ENCODE results near the gene PKN2. TPM values are rescaled to one million over a fixed set of nuclear protein-coding genes. Genes with fewer than 3 reads are reported as not detected.
A peak's percentile ranks its signal among the peaks of the same experiment; 100 is the strongest.

Gene PKN2
- total and polyA plus RNA-seq, 2 donors (not counting 1 experiment from before 2014, with no cell fraction given): 28.7 to 29.9 TPM

- Histone ChIP-seq H4K20me1 (ENCODE audit: control insufficient read depth, extremely low read depth, insufficient read depth, low read length) (no peaks in the 10 kb centered on the region), H3K27ac (ENCODE audit: insufficient read depth, low read length) (no peak overlapping the region), H3K4me3 (replicated peaks in 1 of 4; ENCODE audit: control extremely low read depth in 1 of 4, insufficient read depth in 1 of 4, low read depth in 3 of 4, low read length in 4 of 4) (no peak overlapping the region), H3K9ac (ENCODE audit: insufficient read depth, low read length) (no peak overlapping the region), H3K36me3 (ENCODE audit: control insufficient read depth, insufficient read depth, low read length) (no peaks in the 10 kb centered on the region), H3K4me2 (ENCODE audit: extremely low read depth, insufficient read depth, low read length) (no peak overlapping the region), H3K4me1 (ENCODE audit: control insufficient read depth, extremely low read depth, insufficient read depth, low read length) (peaks cover 7% of the 10 kb centered on the region), H3K27me3 (ENCODE audit: control insufficient read depth, insufficient read depth, low read length) (no peaks in the 10 kb centered on the region), H2AFZ (ENCODE audit: low read length) (no peak overlapping the region), H3K79me2 (ENCODE audit: control insufficient read depth, insufficient read depth, low read length) (peaks cover 8% of the 10 kb centered on the region), H3K9me3 (ENCODE audit: control insufficient read depth, insufficient read depth, low read depth, low read length) (no peaks in the 10 kb centered on the region)
- TF ChIP-seq EZH2 (IDR thresholded peaks at IDR 0.05; ENCODE audit: low read length, missing control alignments): no peak
- no peak for TF ChIP-seq CTCF (conservative IDR thresholded peaks at IDR 0.05 in 1 of 2, IDR thresholded peaks at IDR 0.05 in 1 of 2; ENCODE audit: low read depth in 1 of 2, low read length in 2 of 2)
- peak; percentile 7 to 84 for DNase-seq (ENCODE audit: low read depth in 2 of 2)
Observed at GRCh38 chr1:88763649-88764406, 79.8 kb downstream of the PKN2 start.

- peaks cover 8% of the 10 kb centered on the region for H3K79me2 ChIP-seq (ENCODE audit: control insufficient read depth, insufficient read depth, low read length)
- no peak overlapping the region for H3K27ac ChIP-seq (ENCODE audit: insufficient read depth, low read length)
- H4K20me1 ChIP-seq (ENCODE audit: control insufficient read depth, extremely low read depth, insufficient read depth, low read length): no peaks in the 10 kb centered on the region
- H3K4me1 ChIP-seq (ENCODE audit: control insufficient read depth, extremely low read depth, insufficient read depth, low read length): peaks cover 7% of the 10 kb centered on the region
- no peak overlapping the region for H3K9ac ChIP-seq (ENCODE audit: insufficient read depth, low read length)
- H3K9me3 ChIP-seq (ENCODE audit: control insufficient read depth, insufficient read depth, low read depth, low read length): no peaks in the 10 kb centered on the region
- no peak overlapping the region for H3K4me2 ChIP-seq (ENCODE audit: extremely low read depth, insufficient read depth, low read length)
- H3K36me3 ChIP-seq (ENCODE audit: control insufficient read depth, insufficient read depth, low read length): no peaks in the 10 kb centered on the region
- H3K27me3 ChIP-seq (ENCODE audit: control insufficient read depth, insufficient read depth, low read length): no peaks in the 10 kb centered on the region
- no peak overlapping the region for H3K4me3 ChIP-seq (replicated peaks in 1 of 4; ENCODE audit: control extremely low read depth in 1 of 4, insufficient read depth in 1 of 4, low read depth in 3 of 4, low read length in 4 of 4)
- no peak for DNase-seq (ENCODE audit: low read depth in 2 of 2)
- TF ChIP-seq EZH2 (IDR thresholded peaks at IDR 0.05; ENCODE audit: low read length, missing control alignments): no peak
- no peak for TF ChIP-seq CTCF (conservative IDR thresholded peaks at IDR 0.05 in 1 of 2, IDR thresholded peaks at IDR 0.05 in 1 of 2; ENCODE audit: low read depth in 1 of 2, low read length in 2 of 2)
- H2AFZ ChIP-seq (ENCODE audit: low read length): no peak overlapping the region
Observed at GRCh38 chr1:88768187-88768586, 84.1 kb downstream of the PKN2 start.

GRCh38 chr1:88768816-88769215 is 84.7 kb downstream of the PKN2 start:
- DNase-seq (ENCODE audit: low read depth in 2 of 2): peak in 1 of 2 donors; percentile 11
- no peak overlapping the region for H3K4me2 ChIP-seq (ENCODE audit: extremely low read depth, insufficient read depth, low read length)
- no peaks in the 10 kb centered on the region for H3K9me3 ChIP-seq (ENCODE audit: control insufficient read depth, insufficient read depth, low read depth, low read length)
- TF ChIP-seq EZH2 (IDR thresholded peaks at IDR 0.05; ENCODE audit: low read length, missing control alignments) (no peak), CTCF (conservative IDR thresholded peaks at IDR 0.05 in 1 of 2, IDR thresholded peaks at IDR 0.05 in 1 of 2; ENCODE audit: low read depth in 1 of 2, low read length in 2 of 2) (no peak)
- H3K27ac ChIP-seq (ENCODE audit: insufficient read depth, low read length): no peak overlapping the region
- peaks cover 8% of the 10 kb centered on the region for H3K79me2 ChIP-seq (ENCODE audit: control insufficient read depth, insufficient read depth, low read length)
- H3K4me1 ChIP-seq (ENCODE audit: control insufficient read depth, extremely low read depth, insufficient read depth, low read length): peaks cover 6% of the 10 kb centered on the region
- no peak overlapping the region for H3K9ac ChIP-seq (ENCODE audit: insufficient read depth, low read length)
- no peak overlapping the region for H2AFZ ChIP-seq (ENCODE audit: low read length)
- no peak overlapping the region for H3K4me3 ChIP-seq (replicated peaks in 1 of 4; ENCODE audit: control extremely low read depth in 1 of 4, insufficient read depth in 1 of 4, low read depth in 3 of 4, low read length in 4 of 4)
- no peaks in the 10 kb centered on the region for H3K36me3 ChIP-seq (ENCODE audit: control insufficient read depth, insufficient read depth, low read length)
- H3K27me3 ChIP-seq (ENCODE audit: control insufficient read depth, insufficient read depth, low read length): no peaks in the 10 kb centered on the region
- H4K20me1 ChIP-seq (ENCODE audit: control insufficient read depth, extremely low read depth, insufficient read depth, low read length): no peaks in the 10 kb centered on the region

Data from fibroblast of lung (primary cell).